Suprapubic skin (tissue), 4 donors: ENCODE data around the gene ACP7. TPM values are rescaled to one million over a fixed set of nuclear protein-coding genes. Genes with fewer than 3 reads are reported as not detected.

Source experiments
- DNase-seq, 2 donors: peaks; one replicate each; pipeline ENCODE4 v3.0.0-alpha.2; 2019; ENCODE audit warnings: low spot score in 2 of 2
- H3K27ac ChIP-seq: fragments of 200-600 bp; sonication (generic); one replicate; pipeline ENCODE4 v1.5.1; 2019
- H3K27me3 ChIP-seq: fragments of 200-600 bp; sonication (generic); one replicate; pipeline ENCODE4 v1.5.1; 2019
- H3K36me3 ChIP-seq: fragments of 200-600 bp; sonication (generic); one replicate; pipeline ENCODE4 v1.5.1; 2019
- H3K4me1 ChIP-seq: fragments of 200-600 bp; sonication (generic); one replicate; pipeline ENCODE4 v1.5.1; 2019
- H3K4me3 ChIP-seq: fragments of 200-600 bp; sonication (generic); one replicate; pipeline ENCODE4 v1.5.1; 2019; ENCODE audit warnings: mild to moderate bottlenecking
- H3K9me3 ChIP-seq: fragments of 200-600 bp; sonication (generic); one replicate; pipeline ENCODE4 v1.5.1; 2019
- CTCF ChIP-seq, 2 donors: fragments of 200-600 bp in 1 of 2; fragments of 450-650 bp in 1 of 2; sonication (generic) in 1 of 2; IDR thresholded peaks; one replicate each; pipeline ENCODE4 v1.5.1; 2016 to 2019; ENCODE audit warnings: antibody characterized with exemption in 2 of 2, mild to moderate bottlenecking in 1 of 2, moderate library complexity in 1 of 2
- EP300 ChIP-seq: sonication (generic); formaldehyde crosslinking; IDR thresholded peaks from one replicate; pipeline ENCODE4 v1.6.1; 2017; ENCODE audit warnings: antibody characterized with exemption
- POLR2A ChIP-seq, 2 donors: fragments of 450-650 bp; IDR thresholded peaks; one replicate each; pipeline ENCODE4 v1.6.1; 2017; ENCODE audit warnings: antibody characterized with exemption in 2 of 2, mild to moderate bottlenecking in 2 of 2, moderate library complexity in 2 of 2
- POLR2AphosphoS5 ChIP-seq, 3 donors: sonication (generic); formaldehyde crosslinking; IDR thresholded peaks; one replicate each; pipeline ENCODE4 v1.6.1; 2017; ENCODE audit warnings: antibody characterized with exemption in 3 of 3
- WGBS: methylation state at CpG from one replicate; pipeline ENCODE4 v1.1.5; 2018; 5-methylcytosine and 5-hydroxymethylcytosine counted together
- total RNA-seq, 4 donors: library from RNA; depleted of rRNA; stranded (reverse); fragments of >200 nt; gene quantifications; one replicate each; pipeline ENCODE4 v1.1.0, GENCODE V29; 2016

The ACP7 gene
- total RNA-seq, 4 donors from 2014 or later: 15.0 to 24.1 (median 18.0) TPM

GRCh38 chr19:39103151-39103550 lies 19.0 kb downstream of the ACP7 start:
- no peak for TF ChIP-seq EP300
- TF ChIP-seq POLR2A (IDR thresholded peaks at IDR 0.05): no peak
- no peak for TF ChIP-seq POLR2AphosphoS5 (IDR thresholded peaks at IDR 0.05)
- TF ChIP-seq CTCF (IDR thresholded peaks at IDR 0.05): no peak
- no peaks in the 10 kb centered on the region for H3K4me1 ChIP-seq
- H3K4me3 ChIP-seq: no peak overlapping the region
- no peaks in the 10 kb centered on the region for H3K36me3 ChIP-seq
- H3K9me3 ChIP-seq: no peaks in the 10 kb centered on the region
- WGBS: 59% methylated on average over 5 of the region's 5 CpGs
- no peak for DNase-seq
- H3K27me3 ChIP-seq: peaks cover 20% of the 10 kb centered on the region
- no peak overlapping the region for H3K27ac ChIP-seq

- no peaks in the 10 kb centered on the region for H3K9me3 ChIP-seq
- H3K27me3 ChIP-seq: peaks cover 10% of the 10 kb centered on the region
- H3K4me3 ChIP-seq: no peak overlapping the region
- TF ChIP-seq CTCF (IDR thresholded peaks at IDR 0.05) (no peak), POLR2AphosphoS5 (IDR thresholded peaks at IDR 0.05) (no peak), EP300 (no peak), POLR2A (IDR thresholded peaks at IDR 0.05) (no peak)
- H3K4me1 ChIP-seq: no peaks in the 10 kb centered on the region
- H3K27ac ChIP-seq: no peak overlapping the region
- DNase-seq: no peak
- H3K36me3 ChIP-seq: no peaks in the 10 kb centered on the region
- 57% methylated on average over 5 of the region's 5 CpGs for WGBS
Measured at GRCh38 chr19:39104186-39104596, 20.0 kb downstream of the ACP7 start.

GRCh38 chr19:39106194-39106593 lies 22.0 kb downstream of the ACP7 start:
- no peaks in the 10 kb centered on the region for H3K27me3 ChIP-seq
- WGBS: 52% methylated on average over 7 of the region's 7 CpGs
- peaks cover 5% of the 10 kb centered on the region for H3K4me1 ChIP-seq
- no peaks in the 10 kb centered on the region for H3K36me3 ChIP-seq
- no peak for DNase-seq
- H3K27ac ChIP-seq: no peak overlapping the region
- no peak for TF ChIP-seq EP300
- no peak for TF ChIP-seq POLR2AphosphoS5 (IDR thresholded peaks at IDR 0.05)
- no peak for TF ChIP-seq CTCF (IDR thresholded peaks at IDR 0.05)
- TF ChIP-seq POLR2A (IDR thresholded peaks at IDR 0.05): no peak
- no peaks in the 10 kb centered on the region for H3K9me3 ChIP-seq
- no peak overlapping the region for H3K4me3 ChIP-seq

- peaks cover 7% of the 10 kb centered on the region for H3K27me3 ChIP-seq
- H3K27ac ChIP-seq: no peak overlapping the region
- peaks cover 18% of the 10 kb centered on the region for H3K4me1 ChIP-seq
Measured at GRCh38 chr19:39109641-39110040, 25.5 kb downstream of the ACP7 start.

More at GRCh38 chr19:39109641-39110040, 25.5 kb downstream of the ACP7 start:
- no peak for TF ChIP-seq POLR2A (IDR thresholded peaks at IDR 0.05)
- TF ChIP-seq POLR2AphosphoS5 (IDR thresholded peaks at IDR 0.05): no peak
- no peak for TF ChIP-seq CTCF (IDR thresholded peaks at IDR 0.05)
- no peak for TF ChIP-seq EP300
- DNase-seq: no peak
- Histone ChIP-seq H3K9me3 (no peaks in the 10 kb centered on the region), H3K4me3 (no peak overlapping the region), H3K36me3 (no peaks in the 10 kb centered on the region)
